NCI-H510A (cell line): ENCODE data around the gene EGFR.

Experiments
- DNase-seq: peaks from one replicate; lab custom pipeline; 2025; lab: John Stamatoyannopoulos, UW

Gene EGFR

GRCh38 chr7:55249332-55249731, 230.5 kb downstream of the EGFR start:
- no peak for DNase-seq

- DNase-seq = no peak
Measured at GRCh38 chr7:55250313-55250712, 231.5 kb downstream of the EGFR start.

DNA sequence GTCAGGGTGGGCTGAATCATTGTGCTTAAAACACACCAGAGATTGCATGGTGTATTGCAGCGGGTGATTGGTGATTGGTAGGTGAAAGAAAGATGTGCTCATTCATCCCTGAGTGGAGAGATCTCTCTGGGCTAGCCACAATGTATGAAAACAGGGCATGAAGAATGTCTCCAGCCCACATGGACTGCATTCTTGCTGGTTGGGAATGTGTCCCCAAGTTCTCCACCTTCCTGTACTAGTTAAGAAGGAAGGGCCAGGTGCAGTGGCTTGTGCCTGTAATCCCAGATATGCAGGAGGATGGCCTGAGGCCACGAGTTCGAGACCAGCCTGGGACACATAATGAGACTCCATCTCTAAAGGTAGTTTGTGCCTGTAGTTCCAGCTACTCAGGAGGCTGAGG, 232.5 kb downstream of the EGFR start:
- no peak for DNase-seq

GRCh38 chr7:55251911-55252310, 233.1 kb downstream of the EGFR start:
- no peak for DNase-seq

DNA sequence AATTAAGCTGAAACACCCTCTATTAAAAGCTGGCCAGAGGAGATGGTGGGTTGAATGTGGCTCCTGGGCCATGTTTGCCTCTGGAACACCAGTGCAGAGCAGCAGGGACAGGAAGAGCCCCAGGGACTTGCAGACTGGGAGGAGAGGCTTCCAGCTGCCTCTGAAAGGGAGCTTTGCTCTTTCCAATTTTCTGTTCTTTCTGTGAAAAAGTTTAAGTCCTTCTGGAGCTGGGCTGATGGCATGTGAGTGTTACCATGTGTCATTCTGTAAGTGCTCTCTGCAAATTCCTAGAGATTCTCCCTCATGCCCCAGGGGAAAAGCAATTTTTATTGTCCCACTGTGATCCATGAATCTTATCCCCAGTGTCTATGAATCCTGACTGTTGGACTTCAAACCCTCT, 233.6 kb downstream of the EGFR start:
- no peak for DNase-seq

GRCh38 chr7:55253188-55253587, 234.4 kb downstream of the EGFR start:
- no peak for DNase-seq

DNA sequence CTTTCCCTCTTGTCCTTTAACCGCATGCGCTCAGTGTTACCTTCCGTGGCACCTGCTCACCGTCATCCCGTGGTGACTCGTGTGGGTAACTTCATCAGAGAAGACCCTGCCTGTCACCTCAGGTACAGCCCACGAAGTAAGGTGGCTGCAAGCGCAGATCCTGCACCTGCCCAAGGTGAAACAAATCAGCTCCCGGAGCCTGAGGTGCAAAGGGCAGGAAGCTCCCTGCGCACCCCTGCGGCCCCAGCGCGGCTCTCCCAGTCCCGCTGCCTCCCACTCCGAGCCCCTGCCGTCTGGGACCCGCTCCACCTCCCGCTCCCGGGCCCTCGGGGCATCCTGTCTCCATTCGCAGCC, 235.4 kb downstream of the EGFR start:
- DNase-seq = no peak

GRCh38 chr7:55254596-55255495, 236.0 kb downstream of the EGFR start:
- peak; percentile 78 for DNase-seq

- DNase-seq = peak; percentile 73
Measured at GRCh38 chr7:55255496-55256445, 237.0 kb downstream of the EGFR start.

GRCh38 chr7:55258631-55259030, 239.8 kb downstream of the EGFR start:
- no peak for DNase-seq

DNA sequence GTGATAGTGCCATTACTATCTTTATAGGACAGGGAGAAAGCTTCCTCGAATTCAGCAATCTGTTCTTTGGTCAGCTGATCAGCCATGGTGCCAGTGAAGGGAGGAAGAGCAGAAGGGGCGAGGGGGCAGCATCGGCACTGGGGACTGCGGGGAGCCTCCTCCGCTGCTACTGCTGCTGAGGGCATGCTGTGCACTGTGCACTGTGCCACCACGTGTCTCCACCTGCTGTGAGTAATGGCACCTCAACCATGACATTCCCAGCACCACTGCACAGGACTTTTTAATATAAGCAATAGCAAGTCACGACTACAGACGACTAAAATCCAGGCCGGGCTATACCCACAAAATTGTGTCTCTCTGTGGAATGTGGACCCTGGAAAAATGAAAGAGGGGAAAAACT, 241.4 kb downstream of the EGFR start:
- no peak for DNase-seq

DNA sequence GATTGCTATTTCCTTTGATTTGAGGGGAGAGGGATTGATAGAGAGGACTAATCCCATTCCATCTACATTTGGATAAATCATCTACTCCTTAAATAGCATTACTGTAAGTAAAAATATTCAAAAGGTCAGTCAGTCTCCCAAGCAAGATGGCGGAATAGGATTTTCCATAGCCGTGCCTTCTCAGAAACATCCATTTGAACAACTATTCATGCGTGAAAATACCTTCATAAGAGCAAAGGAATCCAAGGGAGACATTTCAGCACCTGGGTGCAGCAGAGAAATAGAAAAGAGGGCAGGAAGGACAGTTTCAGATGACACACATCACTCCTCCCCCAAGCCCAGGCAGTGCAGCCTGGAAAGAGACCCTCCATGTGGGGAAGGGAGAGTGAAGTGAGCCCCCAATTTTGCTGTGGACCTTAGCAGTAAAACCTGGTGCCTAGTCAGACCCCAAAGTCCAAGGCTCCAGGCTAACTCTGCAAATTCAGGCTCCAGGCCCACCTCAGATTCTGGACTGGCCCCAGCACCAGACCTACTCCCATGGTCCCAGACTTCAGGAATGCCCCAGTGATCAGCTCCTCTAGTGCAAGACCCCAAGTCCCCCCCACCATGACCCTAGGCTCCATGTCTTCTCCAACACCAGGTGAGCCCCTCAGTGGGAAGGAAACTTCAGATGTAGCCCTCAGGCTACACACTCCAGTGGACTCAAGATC, 242.0 kb downstream of the EGFR start:
- no peak for DNase-seq
